Measurements from ENCODE around the gene IQGAP3. TPM values are rescaled to one million over a fixed set of nuclear protein-coding genes. Genes with fewer than 3 reads are reported as not detected.

The IQGAP3 gene
- total RNA-seq, 2 donors from 2014 or later: 28.6 to 36.9 TPM

- H3K9me3 ChIP-seq (ENCODE audit: control insufficient read depth, low read length): no peaks in the 10 kb centered on the region
- TF ChIP-seq CTCF (conservative IDR thresholded peaks at IDR 0.05): no peak
- H3K4me3 Mint-ChIP-seq: no peak overlapping the region
- peaks cover 25% of the 10 kb centered on the region for H3K36me3 Mint-ChIP-seq (ENCODE audit: low read depth)
- no peak overlapping the region for H3K4me3 ChIP-seq (ENCODE audit: low read length)
- H3K27me3 Mint-ChIP-seq (ENCODE audit: insufficient read depth): no peaks in the 10 kb centered on the region
- no peaks in the 10 kb centered on the region for H3K27me3 ChIP-seq (ENCODE audit: control insufficient read depth, insufficient read depth, low read length, poor library complexity, severe bottlenecking)
- H3K9ac ChIP-seq (ENCODE audit: extremely low read depth, low read length, poor library complexity, severe bottlenecking): no peak overlapping the region
- no peaks in the 10 kb centered on the region for H3K9me3 Mint-ChIP-seq
- no peak for DNase-seq
- 75 to 77% methylated on average over 5 of the region's 5 CpGs for WGBS, 2 experiments (ENCODE audit: insufficient coverage in 1 of 2, insufficient read length in 1 of 2)
- no peaks in the 10 kb centered on the region for H3K4me1 Mint-ChIP-seq
- H3K27ac ChIP-seq (ENCODE audit: low read depth, low read length): no peak overlapping the region
- no peak overlapping the region for H3K27ac Mint-ChIP-seq
- H3K4me1 ChIP-seq (ENCODE audit: control insufficient read depth, insufficient read depth, low read length): no peaks in the 10 kb centered on the region
- peaks cover 70% of the 10 kb centered on the region for H3K36me3 ChIP-seq (ENCODE audit: control insufficient read depth, insufficient read depth, low read length)
Observed at GRCh38 chr1:156552518-156552917, 19.8 kb downstream of the IQGAP3 start.

GRCh38 chr1:156551869-156552268 lies 20.5 kb downstream of the IQGAP3 start:
- no peaks in the 10 kb centered on the region for H3K9me3 ChIP-seq (ENCODE audit: control insufficient read depth, low read length)
- H3K27ac Mint-ChIP-seq: no peak overlapping the region
- peaks cover 76% of the 10 kb centered on the region for H3K36me3 ChIP-seq (ENCODE audit: control insufficient read depth, insufficient read depth, low read length)
- H3K4me3 ChIP-seq (ENCODE audit: low read length): no peak overlapping the region
- no peaks in the 10 kb centered on the region for H3K27me3 Mint-ChIP-seq (ENCODE audit: insufficient read depth)
- no peak overlapping the region for H3K9ac ChIP-seq (ENCODE audit: extremely low read depth, low read length, poor library complexity, severe bottlenecking)
- no peaks in the 10 kb centered on the region for H3K4me1 Mint-ChIP-seq
- WGBS, 2 experiments (ENCODE audit: insufficient coverage in 1 of 2, insufficient read length in 1 of 2): 93 to 100% methylated on average over 6 of the region's 6 CpGs
- DNase-seq: no peak
- no peak for TF ChIP-seq CTCF (conservative IDR thresholded peaks at IDR 0.05)
- H3K4me1 ChIP-seq (ENCODE audit: control insufficient read depth, insufficient read depth, low read length): no peaks in the 10 kb centered on the region
- H3K4me3 Mint-ChIP-seq: no peak overlapping the region
- H3K27me3 ChIP-seq (ENCODE audit: control insufficient read depth, insufficient read depth, low read length, poor library complexity, severe bottlenecking): no peaks in the 10 kb centered on the region
- no peak overlapping the region for H3K27ac ChIP-seq (ENCODE audit: low read depth, low read length)
- peaks cover 27% of the 10 kb centered on the region for H3K36me3 Mint-ChIP-seq (ENCODE audit: low read depth)
- H3K9me3 Mint-ChIP-seq: no peaks in the 10 kb centered on the region

- H3K4me3 ChIP-seq (ENCODE audit: low read length): no peak overlapping the region
- H3K9me3 ChIP-seq (ENCODE audit: control insufficient read depth, low read length): no peaks in the 10 kb centered on the region
- TF ChIP-seq CTCF (conservative IDR thresholded peaks at IDR 0.05): no peak
- no peak overlapping the region for H3K27ac ChIP-seq (ENCODE audit: low read depth, low read length)
- Mint-ChIP-seq H3K36me3 (ENCODE audit: low read depth) (peaks cover 34% of the 10 kb centered on the region), H3K27ac (no peak overlapping the region), H3K4me1 (no peaks in the 10 kb centered on the region), H3K27me3 (ENCODE audit: insufficient read depth) (no peaks in the 10 kb centered on the region), H3K4me3 (no peak overlapping the region), H3K9me3 (no peaks in the 10 kb centered on the region)
- no peaks in the 10 kb centered on the region for H3K27me3 ChIP-seq (ENCODE audit: control insufficient read depth, insufficient read depth, low read length, poor library complexity, severe bottlenecking)
- no peaks in the 10 kb centered on the region for H3K4me1 ChIP-seq (ENCODE audit: control insufficient read depth, insufficient read depth, low read length)
- H3K36me3 ChIP-seq (ENCODE audit: control insufficient read depth, insufficient read depth, low read length): peaks cover 75% of the 10 kb centered on the region
- H3K9ac ChIP-seq (ENCODE audit: extremely low read depth, low read length, poor library complexity, severe bottlenecking): no peak overlapping the region
- 88% methylated on average over 3 of the region's 3 CpGs; no CpG with 5 or more reads in 1 of the 2 experiments for WGBS, 2 experiments (ENCODE audit: insufficient coverage in 1 of 2, insufficient read length in 1 of 2)
- no peak for DNase-seq
Observed at GRCh38 chr1:156551066-156551643, 21.2 kb downstream of the IQGAP3 start.

Measured in endodermal cell (in vitro differentiated cells).